Stimulated activated CD8-positive, alpha-beta memory T cell treated with anti-CD3 and anti-CD28 coated beads, Interleukin-12 subunit alpha, Interleukin-12 subunit beta, amount 100 ng/mL, for 24 hours (primary cell): Measurements from ENCODE around the gene C1QTNF6.

Experiments
- DNase-seq: peaks from one replicate; pipeline ENCODE4 v3.0.0-alpha.2; 2020; ENCODE audit errors: extremely low read depth

C1QTNF6 gene

GRCh38 chr22:37190262-37190780 is 2.3 kb upstream of the C1QTNF6 start:
- no peak for DNase-seq

DNA sequence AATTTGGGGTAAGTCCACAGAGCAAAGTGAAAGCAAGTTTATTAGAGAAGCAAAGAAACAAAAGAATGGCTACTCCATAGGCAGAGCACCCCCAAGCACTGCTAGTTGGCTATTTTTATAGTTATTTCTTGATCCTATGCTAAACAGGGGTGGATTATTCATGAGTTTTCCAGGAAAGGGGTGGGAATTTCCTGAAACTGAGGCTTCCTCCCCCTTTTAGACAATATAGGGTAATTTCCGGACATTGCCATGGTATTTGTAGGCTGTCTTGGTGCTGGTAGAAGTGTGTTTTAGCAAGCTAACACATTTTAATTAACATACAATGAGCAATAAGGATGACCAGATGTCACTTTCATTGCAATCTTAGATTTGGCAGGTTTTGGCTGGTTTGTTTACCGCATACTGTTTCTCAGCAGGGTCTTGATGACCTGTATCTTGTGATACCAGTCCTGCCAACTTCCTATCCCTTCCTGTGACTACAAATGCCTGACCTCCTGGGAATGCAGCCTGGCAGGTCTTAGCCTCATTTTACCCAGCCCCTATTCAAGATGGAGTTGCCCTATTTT is 937 bp upstream of the C1QTNF6 start:
- DNase-seq: no peak

DNA sequence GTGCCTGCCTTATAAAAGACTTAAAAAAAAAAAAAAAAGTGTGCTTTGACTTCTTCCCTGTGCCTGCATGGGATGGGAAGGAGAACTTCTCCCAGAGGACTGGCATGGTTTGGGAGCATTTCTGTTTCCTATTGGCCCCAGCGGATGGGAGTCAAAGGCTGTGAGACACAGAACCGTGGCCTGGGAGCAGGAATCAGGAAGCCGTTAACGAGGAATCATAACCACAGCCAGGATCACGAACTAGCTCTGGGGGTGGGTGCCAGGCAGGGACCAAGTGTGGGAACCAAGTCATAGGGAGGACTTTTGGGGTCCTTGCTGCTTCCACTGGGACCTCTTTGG is 526 bp downstream of the C1QTNF6 start:
- no peak for DNase-seq

DNA sequence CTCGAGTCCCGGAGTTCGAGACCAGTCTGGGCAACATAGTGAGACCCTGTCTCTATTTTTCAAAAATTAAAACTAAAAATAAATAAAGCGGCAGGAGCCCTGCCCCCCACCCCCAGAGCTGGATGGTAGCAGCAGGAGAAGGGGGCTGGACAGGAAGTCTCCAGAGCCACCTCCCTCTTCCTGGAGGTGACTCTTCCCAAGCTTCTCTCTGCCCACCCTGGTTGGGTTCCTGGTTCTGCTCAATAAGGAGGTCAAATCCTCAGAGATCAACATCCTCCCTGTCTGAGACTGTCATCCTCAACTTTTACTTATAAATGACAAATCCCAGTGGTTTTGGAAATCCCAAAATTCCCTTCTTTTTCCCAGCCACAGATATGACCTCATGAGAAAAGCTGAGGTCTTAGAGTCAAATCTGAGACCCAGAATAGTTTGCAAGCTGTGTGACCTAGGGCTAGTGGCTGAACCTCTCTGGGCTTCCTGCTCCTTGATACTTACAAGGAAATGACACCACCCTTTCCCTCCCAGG is 987 bp downstream of the C1QTNF6 start:
- no peak for DNase-seq

DNA sequence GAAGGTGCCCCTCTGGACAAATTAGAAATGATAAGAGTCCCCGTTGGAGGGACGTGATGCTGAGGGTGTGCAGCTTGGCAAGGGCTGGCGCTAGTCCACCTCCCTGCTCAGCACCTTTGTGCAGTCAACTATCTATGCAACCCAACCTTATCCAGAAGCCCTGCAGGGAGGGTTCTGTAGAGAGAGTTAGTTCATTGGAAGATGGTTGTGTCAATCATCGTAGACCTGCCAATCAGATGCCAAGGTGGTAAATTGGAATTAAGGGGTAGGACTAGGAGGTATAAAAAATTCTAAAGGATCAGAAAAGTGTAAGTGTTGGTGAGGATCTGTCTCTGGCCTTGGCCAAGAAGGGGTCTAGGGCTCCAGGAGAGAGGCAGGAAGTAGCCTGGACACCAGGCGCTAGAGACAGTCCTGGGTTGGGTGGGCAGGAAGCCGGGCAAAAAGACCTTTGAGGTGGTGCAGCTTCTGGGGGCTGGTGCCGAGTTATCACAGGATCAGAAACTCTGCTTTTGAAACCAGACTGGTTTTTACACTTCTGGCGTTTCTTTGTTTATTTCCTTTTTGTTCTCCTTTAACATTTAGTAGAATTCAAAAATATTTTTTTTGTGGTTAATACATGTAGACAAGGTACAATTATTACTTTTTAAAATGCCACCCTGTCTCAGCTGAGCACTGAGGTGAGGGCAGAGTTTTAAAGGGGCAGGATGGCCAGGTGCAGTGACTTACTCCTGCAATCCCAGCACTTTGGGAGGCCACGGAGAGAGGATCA is 1.6 kb downstream of the C1QTNF6 start:
- DNase-seq: no peak

DNA sequence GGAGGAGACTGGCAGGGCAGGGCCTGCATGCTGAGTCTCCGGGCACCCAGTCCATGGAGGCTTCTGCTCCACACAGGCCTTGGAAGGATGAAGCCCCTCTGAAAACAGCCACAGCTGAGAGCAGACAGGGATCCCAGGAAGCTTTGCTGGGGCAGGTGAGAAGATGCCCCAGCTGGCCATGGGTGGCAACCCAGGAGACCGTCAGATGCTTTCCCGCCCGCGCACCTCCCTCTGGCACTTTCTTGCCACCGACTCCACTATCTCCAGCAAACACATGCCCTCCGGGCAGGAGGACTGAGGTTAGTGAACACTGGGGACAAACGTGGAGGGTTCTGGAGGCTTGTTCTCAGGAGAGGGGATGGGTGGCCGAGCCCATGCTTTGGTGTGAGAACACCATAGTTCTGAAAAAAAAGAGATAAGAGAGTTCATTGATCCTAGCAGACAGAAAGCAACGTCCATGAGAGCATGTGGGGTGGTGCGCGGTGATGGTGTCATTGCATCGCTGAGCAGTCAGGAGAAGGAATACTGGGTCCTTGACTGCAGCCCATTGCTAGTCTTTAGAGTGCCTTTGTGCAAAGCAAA is 2.3 kb downstream of the C1QTNF6 start:
- no peak for DNase-seq

DNA sequence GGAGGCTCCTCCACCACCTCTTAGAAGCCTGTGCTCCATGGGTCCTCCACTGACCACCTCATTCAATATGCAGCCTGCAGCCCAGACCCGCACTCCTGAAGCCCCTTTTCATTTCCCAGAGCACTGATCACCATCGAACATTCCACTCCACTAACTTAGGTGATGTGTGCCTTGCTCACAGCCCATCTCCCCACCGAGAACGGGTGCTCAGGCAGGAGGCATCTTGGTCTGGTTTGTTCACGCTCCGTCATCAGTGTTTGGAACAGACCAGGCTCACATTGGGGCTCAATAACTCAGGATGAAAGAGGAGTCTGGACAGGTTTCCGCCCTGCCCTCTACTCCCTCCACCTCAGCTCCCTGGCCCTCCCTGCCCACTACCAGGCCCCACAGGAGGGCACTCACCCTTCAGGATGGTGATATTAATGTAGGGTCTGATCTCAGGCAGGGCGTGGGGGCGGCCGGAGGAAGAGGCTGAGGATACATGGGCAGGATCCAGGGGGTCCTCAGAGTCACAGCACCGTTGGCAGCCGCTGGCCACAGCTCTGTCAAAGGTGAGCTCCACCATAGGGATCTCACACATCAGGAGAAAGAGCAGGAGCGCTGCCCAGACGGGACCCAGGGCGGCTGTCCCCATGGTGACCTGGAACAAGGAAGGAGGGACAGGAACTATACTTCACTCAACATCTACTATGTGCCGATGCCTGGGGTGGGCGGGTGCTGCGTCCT is 3.1 kb downstream of the C1QTNF6 start:
- DNase-seq: no peak

GRCh38 chr22:37184380-37184755 is 3.7 kb downstream of the C1QTNF6 start:
- no peak for DNase-seq

GRCh38 chr22:37183432-37184379 is 4.3 kb downstream of the C1QTNF6 start:
- no peak for DNase-seq

DNA sequence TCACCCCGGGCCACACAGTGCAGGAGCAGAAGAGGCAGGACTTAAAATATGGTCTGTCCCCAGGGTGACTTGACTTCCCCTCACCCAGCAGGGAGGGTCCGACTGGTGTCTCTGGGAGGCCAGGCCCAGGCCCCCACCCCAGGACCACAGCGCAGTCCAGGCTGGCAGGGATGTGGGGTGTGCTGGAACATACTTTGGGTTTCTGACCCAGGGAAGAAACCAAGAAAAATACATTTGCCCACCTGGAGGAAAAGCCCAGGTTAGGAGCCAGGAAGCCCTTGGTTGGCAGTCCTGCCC is 5.2 kb downstream of the C1QTNF6 start:
- DNase-seq: no peak

- DNase-seq: no peak
These were observed 5.7 kb downstream of the C1QTNF6 start for GRCh38 chr22:37182101-37182948.

GRCh38 chr22:37181681-37182080 is 6.4 kb downstream of the C1QTNF6 start:
- no peak for DNase-seq

- DNase-seq: no peak
These were observed 7.4 kb downstream of the C1QTNF6 start for GRCh38 chr22:37180531-37181231.

- DNase-seq: no peak
These were observed 8.2 kb downstream of the C1QTNF6 start for GRCh38 chr22:37179622-37180420.

DNA sequence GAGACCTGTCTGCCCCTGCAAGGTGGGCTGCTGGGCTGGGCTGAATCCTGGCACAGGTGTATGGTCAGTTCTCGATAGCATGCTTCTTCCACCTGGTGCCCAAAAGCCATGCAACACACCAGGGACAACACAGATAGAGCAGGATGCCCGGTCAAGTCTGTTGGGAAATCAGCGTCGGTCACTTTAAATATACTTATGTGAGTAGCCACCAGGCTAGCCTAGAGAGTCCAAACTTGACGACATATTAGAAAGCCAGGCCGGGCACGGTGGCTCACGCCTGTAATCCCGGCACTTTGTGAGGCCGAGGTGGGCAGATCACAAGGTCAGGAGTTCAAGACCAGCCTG is 8.9 kb downstream of the C1QTNF6 start:
- no peak for DNase-seq

GRCh38 chr22:37178350-37179125 is 9.5 kb downstream of the C1QTNF6 start:
- DNase-seq: no peak

- DNase-seq: no peak
These were observed 10.3 kb downstream of the C1QTNF6 start for GRCh38 chr22:37177755-37178154.

DNA sequence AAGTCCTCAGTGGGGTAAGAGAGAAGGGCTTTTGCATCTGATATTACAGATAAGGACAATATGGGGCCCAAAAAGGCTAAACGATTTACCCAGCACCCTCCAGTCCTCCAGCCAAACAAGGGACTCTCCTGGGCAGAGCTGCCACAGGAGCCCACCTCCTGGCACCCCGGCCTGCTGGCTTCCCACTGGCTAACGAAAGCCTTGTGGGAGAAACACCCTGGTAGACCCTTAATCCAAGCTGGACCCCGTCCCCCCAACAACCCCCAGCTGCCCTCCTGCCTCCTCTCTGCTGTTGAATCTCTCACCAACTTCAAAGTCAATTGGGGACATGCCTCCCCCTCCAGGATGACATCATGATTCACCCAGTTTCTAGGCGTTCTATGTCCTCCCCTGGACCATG is 10.8 kb downstream of the C1QTNF6 start:
- no peak for DNase-seq
